GM19372 (cell line): ENCODE data around the gene NCAPD3.

Source experiments
- ATAC-seq: cut with Tn5 transposase; IDR thresholded peaks from one replicate; pipeline ENCODE4 v1.9.1; 2021; ENCODE audit warnings: mild to moderate bottlenecking, low read depth, moderate library complexity; ENCODE audit not compliant: unreplicated experiment

Gene NCAPD3

GRCh38 chr11:134171951-134172350, 51.8 kb downstream of the NCAPD3 start:
- ATAC-seq: no peak

DNA sequence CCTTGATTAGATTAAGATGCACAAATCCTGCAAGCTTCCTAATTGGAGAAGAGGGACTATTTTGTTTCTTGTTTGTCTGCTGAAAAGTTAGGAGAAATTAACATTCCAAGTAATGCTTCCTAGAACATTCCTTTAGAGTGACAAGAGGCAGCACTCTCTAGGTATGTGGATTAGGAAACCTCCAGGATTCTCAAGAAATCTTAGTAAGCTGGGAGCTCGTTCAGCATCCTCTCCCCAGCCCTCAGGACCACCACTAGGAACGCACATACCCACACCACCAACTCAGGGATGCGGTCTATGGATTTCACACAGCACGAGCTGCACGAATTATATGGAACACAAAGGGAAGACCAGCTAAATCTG, 52.9 kb downstream of the NCAPD3 start:
- no peak for ATAC-seq

GRCh38 chr11:134170177-134170918, 53.4 kb downstream of the NCAPD3 start:
- ATAC-seq: no peak

DNA sequence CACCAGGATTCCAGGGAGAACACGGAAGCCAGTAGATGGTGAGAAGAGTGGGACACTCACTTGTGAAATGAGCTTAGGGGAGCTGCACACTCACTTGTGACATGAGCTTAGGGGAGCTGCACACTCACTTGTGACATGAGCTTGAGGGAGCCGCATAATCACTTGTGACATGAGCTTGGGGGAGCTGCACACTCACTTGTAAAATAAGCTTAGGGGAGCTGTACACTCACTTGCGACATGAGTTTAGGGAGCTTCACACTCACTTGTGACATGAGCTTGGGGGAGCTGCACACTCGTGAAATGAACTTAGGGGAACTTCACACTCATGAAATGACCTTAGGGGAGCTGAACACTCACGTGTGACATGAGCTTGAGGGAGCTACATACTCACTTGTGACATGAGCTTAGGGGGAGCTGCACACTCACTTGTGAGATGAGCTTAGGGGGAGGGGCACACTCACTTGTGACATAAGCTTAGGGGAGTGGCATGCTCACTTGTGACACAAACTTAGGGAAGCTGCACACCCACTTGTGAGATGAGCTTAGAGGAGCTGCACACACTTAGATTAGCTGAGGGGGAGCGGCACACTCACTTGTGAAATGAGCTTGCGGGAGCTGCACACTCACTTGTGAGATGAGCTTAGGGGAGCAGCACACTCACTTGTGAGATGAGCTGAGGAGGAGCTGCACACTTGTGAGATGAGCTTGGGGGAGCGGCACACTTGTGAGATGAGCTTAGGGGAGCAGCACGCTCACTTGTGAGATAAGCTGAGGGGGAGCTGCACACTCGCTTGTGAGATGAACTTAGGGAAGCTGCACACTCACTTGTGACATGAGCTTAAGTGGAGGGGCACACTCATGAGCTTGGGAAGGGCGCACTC, 59.0 kb downstream of the NCAPD3 start:
- no peak for ATAC-seq

DNA sequence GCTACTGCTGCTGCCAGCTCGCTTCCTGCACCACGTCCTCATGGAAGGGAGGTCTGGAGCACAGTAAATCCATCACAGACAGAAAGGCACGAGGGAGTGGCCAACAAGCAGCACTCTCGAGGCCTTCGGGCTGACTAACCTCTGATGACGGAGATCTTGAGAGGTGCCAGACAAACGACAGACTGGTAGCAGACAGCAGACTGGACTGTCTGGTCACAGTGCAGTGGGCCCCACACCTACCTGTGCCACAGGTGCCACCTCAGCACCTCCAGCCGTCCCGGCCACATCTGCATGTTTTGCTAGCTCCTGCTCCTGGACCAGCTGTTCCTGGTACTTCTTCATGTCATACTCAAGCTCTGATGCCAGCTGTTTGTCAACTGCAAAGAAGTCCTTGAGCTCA, 64.1 kb downstream of the NCAPD3 start:
- no peak for ATAC-seq

DNA sequence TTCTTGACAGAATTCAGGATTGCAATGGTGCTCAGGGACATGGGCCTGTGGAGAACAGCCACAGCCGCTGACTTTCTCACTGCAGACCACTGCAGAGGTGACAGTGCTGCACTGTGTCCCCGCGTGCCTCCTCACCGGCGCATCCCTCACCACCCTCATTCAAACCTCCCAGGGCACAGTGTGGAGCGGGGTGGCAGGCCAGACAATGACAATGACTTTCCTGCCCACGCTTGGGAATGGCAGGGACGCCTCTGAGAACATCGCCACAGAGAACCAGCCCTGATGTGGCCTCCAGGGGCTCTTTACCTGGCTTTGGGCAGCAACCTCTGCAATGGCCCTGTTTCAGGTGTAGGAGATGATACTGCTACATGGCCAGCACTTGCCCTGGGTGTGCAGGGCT, 65.7 kb downstream of the NCAPD3 start:
- no peak for ATAC-seq

GRCh38 chr11:134157451-134157850, 66.3 kb downstream of the NCAPD3 start:
- ATAC-seq: no peak

- no peak for ATAC-seq
Measured at GRCh38 chr11:134155946-134156865, 67.6 kb downstream of the NCAPD3 start.

- ATAC-seq: no peak
Measured at GRCh38 chr11:134155456-134155855, 68.3 kb downstream of the NCAPD3 start.

DNA sequence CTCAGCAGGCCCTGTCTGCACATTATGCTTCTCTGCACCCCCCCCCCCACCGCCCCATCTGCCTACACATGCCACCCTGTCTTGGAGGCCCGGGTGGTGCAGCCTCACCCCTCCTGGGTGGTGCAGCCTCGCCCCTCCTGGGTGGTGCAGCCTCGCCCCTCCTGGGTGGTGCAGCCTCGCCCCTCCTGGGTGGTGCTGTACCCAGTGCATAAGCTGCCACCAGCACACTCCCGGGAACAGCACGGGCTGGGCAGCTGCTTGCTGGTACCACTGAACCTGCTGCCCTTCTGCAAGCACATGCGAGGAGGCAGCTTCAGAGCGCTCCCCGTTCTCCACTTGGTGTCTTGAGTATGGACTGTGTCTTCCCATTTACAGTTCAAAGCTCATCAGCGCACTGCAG, 69.3 kb downstream of the NCAPD3 start:
- no peak for ATAC-seq

- ATAC-seq: no peak
Measured at GRCh38 chr11:134153147-134153905, 70.4 kb downstream of the NCAPD3 start.

DNA sequence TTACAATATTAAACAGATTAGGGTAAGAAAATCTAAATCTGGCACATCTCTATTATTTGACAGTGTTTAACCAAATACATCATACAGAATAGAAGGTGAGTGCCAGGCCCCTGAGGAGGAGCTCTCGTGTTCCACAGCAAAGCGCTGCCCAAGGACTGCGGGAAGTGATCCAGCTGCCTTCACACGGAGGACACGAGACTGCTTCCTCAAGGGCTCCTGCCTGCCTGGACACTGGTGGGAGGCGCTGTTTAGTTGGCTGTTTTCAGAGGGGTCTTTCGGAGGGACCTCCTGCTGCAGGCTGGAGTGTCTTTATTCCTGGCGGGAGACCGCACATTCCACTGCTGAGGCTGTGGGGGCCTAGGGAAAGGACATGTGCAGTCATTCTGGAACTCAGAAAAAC, 71.1 kb downstream of the NCAPD3 start:
- no peak for ATAC-seq

- ATAC-seq: no peak
Measured at GRCh38 chr11:134151083-134151747, 72.6 kb downstream of the NCAPD3 start.

DNA sequence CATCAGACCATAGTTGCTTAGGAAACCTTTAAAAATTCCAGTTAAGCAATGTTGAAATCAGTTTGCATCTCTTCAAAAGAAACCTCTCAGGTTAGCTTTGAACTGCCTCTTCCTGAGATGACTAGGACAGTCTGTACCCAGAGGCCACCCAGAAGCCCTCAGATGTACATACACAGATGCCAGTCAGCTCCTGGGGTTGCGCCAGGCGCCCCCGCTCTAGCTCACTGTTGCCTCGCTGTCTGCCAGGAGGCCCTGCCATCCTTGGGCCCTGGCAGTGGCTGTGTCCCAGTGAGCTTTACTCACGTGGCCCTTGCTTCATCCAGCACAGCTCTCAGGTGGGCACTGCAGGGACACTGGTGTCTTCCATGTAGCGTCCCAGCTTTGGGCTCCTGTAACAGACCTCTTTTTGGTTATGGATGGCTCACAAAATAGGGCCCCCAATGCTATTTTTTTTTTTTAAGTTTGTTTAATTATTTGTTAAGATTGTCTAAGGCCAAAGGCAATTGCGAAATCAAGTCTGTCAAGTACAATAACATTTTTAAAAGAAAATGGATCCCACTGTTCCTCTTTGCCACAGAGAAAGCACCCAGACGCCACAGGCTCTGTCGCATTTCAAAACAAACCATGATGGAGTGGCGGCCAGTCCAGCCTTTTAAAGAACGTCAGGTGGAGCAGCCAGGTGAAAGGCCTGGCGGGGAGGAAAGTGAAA, 73.4 kb downstream of the NCAPD3 start:
- no peak for ATAC-seq

GRCh38 chr11:134149371-134149770, 74.4 kb downstream of the NCAPD3 start:
- ATAC-seq: no peak

- ATAC-seq: no peak
Measured at GRCh38 chr11:134146598-134146997, 77.2 kb downstream of the NCAPD3 start.

DNA sequence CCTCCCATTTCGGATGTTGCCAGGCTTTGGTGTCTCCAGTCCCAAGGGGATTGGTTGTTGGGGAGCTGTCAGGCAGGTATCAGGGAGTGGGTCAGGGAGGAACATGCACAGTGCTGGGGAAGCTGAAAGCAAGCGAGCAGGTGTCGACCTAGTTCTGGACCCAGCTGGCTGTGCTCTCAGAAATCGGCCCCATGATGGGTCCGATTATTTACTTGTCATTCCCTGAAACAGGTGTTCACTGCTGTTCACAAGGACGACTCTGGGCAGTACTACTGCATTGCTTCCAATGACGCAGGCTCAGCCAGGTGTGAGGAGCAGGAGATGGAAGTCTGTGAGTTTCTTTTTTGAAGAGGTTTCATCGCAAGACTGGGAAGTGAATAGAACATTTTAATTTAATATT, 78.1 kb downstream of the NCAPD3 start:
- ATAC-seq: no peak

DNA sequence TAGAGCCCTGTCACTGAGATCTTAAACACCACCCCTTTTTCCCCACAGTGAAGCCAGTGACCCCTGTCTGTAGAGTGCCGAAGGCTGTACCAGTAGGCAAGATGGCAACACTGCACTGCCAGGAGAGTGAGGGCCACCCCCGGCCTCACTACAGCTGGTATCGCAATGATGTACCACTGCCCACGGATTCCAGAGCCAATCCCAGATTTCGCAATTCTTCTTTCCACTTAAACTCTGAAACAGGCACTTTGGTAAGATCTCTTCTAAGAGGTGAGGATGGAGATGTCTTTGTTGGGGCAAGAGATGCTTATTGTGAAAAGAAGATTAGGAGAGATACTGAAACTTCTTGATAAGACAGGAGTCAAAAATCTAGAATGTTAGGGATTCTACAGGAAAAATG, 79.0 kb downstream of the NCAPD3 start:
- no peak for ATAC-seq

DNA sequence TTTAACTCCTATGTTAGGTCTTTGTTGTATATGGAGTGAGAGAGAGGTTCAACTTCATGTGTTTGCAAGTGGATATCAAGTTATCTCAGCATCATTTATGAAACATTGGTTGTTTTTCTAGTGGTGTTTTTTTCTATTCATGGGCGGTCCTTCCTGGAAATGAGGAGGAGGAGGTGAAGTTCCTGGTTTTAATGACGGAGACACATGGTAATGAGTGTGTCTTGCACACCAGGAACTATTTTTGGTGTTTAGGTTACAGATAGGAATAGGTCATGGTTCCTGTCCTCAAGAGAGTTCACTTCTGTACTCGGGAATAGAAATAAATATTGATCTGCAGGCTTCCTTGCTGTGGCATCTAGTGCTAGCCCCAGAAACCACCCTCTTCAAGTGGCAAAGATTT, 80.0 kb downstream of the NCAPD3 start:
- no peak for ATAC-seq
